Measurements from ENCODE around the gene VTCN1. TPM values are rescaled to one million over a fixed set of nuclear protein-coding genes. Genes with fewer than 3 reads are reported as not detected.

VTCN1 gene
- total RNA-seq, 1 donor from 2014 or later = 49.4 TPM

DNA sequence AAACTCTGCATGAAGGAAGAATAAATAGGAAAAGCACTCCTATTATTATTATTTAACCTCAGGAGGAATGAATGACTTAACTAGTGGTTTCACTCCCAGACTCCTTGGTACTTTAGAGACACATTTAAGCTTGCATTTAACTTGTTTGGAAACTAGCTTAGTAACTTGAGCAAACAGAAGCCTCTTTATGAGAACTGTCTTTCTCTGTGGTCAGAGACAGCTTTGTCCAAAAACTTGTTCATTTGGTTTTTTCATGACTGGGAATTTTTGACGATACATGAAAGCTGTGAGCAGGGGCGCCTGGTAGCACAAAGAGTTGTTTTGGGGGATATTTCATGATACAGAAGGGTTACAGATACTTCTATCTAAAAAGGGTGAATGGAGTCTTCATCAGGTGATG, 33.6 kb upstream of the VTCN1 start:
- Mint-ChIP-seq H3K4me3 (no peak overlapping the region), H3K4me1 (ENCODE audit: unreplicated experiment) (no peaks in the 10 kb centered on the region), H3K9me3 (peaks cover 5% of the 10 kb centered on the region), H3K27ac (no peak overlapping the region), H3K27me3 (no peaks in the 10 kb centered on the region), H3K36me3 (no peaks in the 10 kb centered on the region)
- TF ChIP-seq, protein P1, sequence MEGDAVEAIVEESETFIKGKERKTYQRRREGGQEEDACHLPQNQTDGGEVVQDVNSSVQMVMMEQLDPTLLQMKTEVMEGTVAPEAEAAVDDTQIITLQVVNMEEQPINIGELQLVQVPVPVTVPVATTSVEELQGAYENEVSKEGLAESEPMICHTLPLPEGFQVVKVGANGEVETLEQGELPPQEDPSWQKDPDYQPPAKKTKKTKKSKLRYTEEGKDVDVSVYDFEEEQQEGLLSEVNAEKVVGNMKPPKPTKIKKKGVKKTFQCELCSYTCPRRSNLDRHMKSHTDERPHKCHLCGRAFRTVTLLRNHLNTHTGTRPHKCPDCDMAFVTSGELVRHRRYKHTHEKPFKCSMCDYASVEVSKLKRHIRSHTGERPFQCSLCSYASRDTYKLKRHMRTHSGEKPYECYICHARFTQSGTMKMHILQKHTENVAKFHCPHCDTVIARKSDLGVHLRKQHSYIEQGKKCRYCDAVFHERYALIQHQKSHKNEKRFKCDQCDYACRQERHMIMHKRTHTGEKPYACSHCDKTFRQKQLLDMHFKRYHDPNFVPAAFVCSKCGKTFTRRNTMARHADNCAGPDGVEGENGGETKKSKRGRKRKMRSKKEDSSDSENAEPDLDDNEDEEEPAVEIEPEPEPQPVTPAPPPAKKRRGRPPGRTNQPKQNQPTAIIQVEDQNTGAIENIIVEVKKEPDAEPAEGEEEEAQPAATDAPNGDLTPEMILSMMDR (conservative IDR thresholded peaks at IDR 0.05) = no peak
- DNase-seq (ENCODE audit: extremely low spot score, unreplicated experiment) = no peak

DNA sequence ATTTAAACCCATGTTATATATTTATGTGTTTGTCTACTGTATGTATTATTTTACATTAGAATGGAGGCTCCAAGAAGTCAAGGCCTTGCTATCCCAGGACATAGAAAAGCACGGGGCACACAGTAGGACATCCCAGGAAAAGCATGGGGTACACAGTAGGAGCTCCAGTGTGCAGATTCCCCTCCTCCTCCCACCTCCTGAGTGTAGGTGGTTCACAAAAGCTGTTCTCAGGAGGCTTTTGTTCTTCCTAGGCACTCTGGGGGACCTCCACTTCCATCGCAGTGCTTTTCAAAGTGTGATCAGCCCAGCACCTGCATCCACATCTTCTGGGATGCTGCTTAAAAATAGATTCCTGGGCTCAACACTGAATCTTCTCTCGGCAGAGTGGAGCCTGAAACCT, 30.8 kb upstream of the VTCN1 start:
- peaks cover 8% of the 10 kb centered on the region for H3K9me3 Mint-ChIP-seq
- H3K4me3 Mint-ChIP-seq = no peak overlapping the region
- no peaks in the 10 kb centered on the region for H3K27me3 Mint-ChIP-seq
- no peaks in the 10 kb centered on the region for H3K36me3 Mint-ChIP-seq
- TF ChIP-seq, protein P1 (conservative IDR thresholded peaks at IDR 0.05) = no peak
- DNase-seq (ENCODE audit: extremely low spot score, unreplicated experiment) = no peak
- no peak overlapping the region for H3K27ac Mint-ChIP-seq
- peaks cover 5% of the 10 kb centered on the region for H3K4me1 Mint-ChIP-seq (ENCODE audit: unreplicated experiment)

DNA sequence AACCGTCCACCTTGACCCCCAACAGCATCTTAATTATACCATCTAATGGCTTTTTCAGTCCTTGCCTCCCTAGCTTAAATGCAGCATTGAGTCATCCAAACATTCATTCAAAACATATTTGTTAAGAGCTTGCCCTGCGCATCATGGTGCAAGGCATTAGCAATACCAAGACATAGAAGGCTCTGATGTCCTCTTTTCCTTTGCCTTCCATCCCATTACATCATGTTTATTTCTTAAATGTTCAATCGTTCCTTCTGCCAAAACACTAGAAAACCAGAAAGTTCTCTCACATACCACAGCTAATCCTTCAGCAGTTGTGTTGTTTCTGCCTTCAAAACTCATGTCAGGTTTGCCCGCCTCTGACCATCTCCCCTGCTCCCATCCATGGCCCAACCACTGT, 29.8 kb upstream of the VTCN1 start:
- Mint-ChIP-seq H3K36me3 (no peaks in the 10 kb centered on the region), H3K4me3 (no peak overlapping the region), H3K4me1 (ENCODE audit: unreplicated experiment) (peaks cover 5% of the 10 kb centered on the region), H3K27ac (no peak overlapping the region), H3K27me3 (no peaks in the 10 kb centered on the region), H3K9me3 (peaks cover 8% of the 10 kb centered on the region)
- TF ChIP-seq, protein P1 (conservative IDR thresholded peaks at IDR 0.05) = no peak
- DNase-seq (ENCODE audit: extremely low spot score, unreplicated experiment) = no peak

DNA sequence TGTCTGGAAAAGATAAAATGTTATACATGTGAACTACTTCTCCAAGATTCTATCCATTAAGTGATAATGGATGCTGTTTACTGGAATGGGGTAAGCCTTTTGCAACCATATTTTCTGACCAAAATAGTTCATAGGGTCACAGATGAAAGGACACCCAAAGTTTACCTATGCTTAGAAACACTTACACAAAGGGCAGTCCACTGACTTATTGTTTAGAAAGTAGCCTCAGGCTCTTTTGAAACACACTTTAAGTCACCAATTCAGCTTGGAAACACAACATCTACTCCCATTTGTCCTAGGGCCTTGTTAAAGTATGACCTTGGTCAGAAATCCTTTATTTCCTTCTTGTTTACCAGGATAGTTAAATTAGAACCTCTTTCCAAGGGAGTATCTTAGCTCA, 28.7 kb upstream of the VTCN1 start:
- Mint-ChIP-seq H3K9me3 (peaks cover 8% of the 10 kb centered on the region), H3K27ac (no peak overlapping the region), H3K27me3 (no peaks in the 10 kb centered on the region), H3K4me1 (ENCODE audit: unreplicated experiment) (peaks cover 5% of the 10 kb centered on the region), H3K36me3 (no peaks in the 10 kb centered on the region), H3K4me3 (no peak overlapping the region)
- TF ChIP-seq, protein P1 (conservative IDR thresholded peaks at IDR 0.05) = no peak
- DNase-seq (ENCODE audit: extremely low spot score, unreplicated experiment) = no peak

DNA sequence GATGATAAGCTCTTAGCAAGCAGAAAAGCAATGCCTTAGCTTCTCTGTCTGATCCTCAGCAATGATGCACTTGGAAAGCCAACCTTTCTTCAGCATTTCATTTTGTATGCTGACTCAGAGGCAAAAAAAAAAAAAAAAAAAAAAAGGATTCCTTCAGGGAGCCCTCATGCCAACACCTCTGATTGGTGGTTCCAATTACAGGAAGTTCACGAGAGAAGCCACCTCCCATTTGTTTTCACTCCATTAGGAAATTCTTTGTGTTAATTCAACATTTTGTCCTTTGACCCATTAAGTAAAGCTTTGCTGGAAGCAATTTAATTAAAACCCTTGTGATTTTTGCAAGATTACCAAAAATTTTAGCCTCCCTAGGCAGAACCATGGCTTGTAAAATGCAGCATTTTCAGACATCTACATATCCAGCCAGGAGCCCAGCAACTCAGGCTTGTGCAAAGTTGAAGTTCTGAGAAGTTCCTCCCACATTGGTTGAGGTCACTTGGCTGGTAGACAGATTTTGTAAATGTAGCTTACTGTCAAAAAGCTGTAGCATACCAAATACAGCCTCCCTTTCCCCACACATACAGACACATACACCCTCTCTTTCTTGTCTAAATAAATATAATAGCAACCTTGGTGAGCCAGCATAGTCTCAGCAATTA, 27.1 kb upstream of the VTCN1 start:
- peaks cover 5% of the 10 kb centered on the region for H3K4me1 Mint-ChIP-seq (ENCODE audit: unreplicated experiment)
- H3K9me3 Mint-ChIP-seq = peaks cover 8% of the 10 kb centered on the region
- H3K36me3 Mint-ChIP-seq = no peaks in the 10 kb centered on the region
- TF ChIP-seq, protein P1 (conservative IDR thresholded peaks at IDR 0.05) = no peak
- DNase-seq (ENCODE audit: extremely low spot score, unreplicated experiment) = no peak
- H3K27ac Mint-ChIP-seq = peak overlapping the region; percentile 30
- H3K4me3 Mint-ChIP-seq = no peak overlapping the region
- no peaks in the 10 kb centered on the region for H3K27me3 Mint-ChIP-seq

Measured in type B pancreatic cell (in vitro differentiated cells).